Panc1 (cell line): ENCODE data around the gene RPRD1B. TPM values are rescaled to one million over a fixed set of nuclear protein-coding genes. Genes with fewer than 3 reads are reported as not detected.
"Not testable (repeated sequence)": the region's sequence is repeated elsewhere in the genome, so short reads cannot be mapped to it uniquely, and the experiment has no call there.

Experiments
- ATAC-seq: fragments of 200-7000 bp; cut with Tn5 transposase; 2 replicates; pipeline ENCODE4 v1.9.1; 2020; ENCODE audit warnings: mild to moderate bottlenecking, moderate library complexity
- BruUV-seq: library from RNA; stranded (reverse); fragments of 400-500 nt; replicated peaks from 2 replicates; lab custom pipeline; 2021; lab: Mats Ljungman, UMichigan
- CTCF ChIA-PET: fragments of 300-600 bp; sonication (Branson Sonifier 250); formaldehyde crosslinking; loops from one replicate; lab custom pipeline; 2022; ENCODE audit warnings: antibody characterized with exemption; lab: Charles Lee
- POLR2A ChIA-PET: fragments of 300-600 bp; sonication (Branson Sonifier 250); formaldehyde crosslinking; loops from one replicate; lab custom pipeline; 2022; ENCODE audit warnings: antibody characterized with exemption; lab: Charles Lee
- DNase-seq: peaks from one replicate; pipeline ENCODE4 v3.0.0-alpha.2; 2010; ENCODE audit warnings: low read depth, low spot score
- H3K27ac ChIP-seq: 2 replicates; pipeline ENCODE4 v1.5.1; 2011; ENCODE audit warnings: mild to moderate bottlenecking, low read length, inconsistent platforms
- H3K27me3 ChIP-seq: fragments of 200-500 bp; sonication (Bioruptor generic); 2 replicates; pipeline ENCODE4 v1.6.0; 2014; ENCODE audit warnings: low read length, inconsistent platforms; ENCODE audit not compliant: control insufficient read depth, insufficient read depth
- H3K36me3 ChIP-seq: fragments of 200-500 bp; sonication (Bioruptor generic); 2 replicates; pipeline ENCODE4 v1.5.1; 2014; ENCODE audit warnings: inconsistent platforms, mild to moderate bottlenecking, low read length, moderate library complexity; ENCODE audit not compliant: control insufficient read depth, insufficient read depth
- H3K4me1 ChIP-seq: 2 replicates; pipeline ENCODE4 v1.5.1; 2011; ENCODE audit warnings: inconsistent platforms, mild to moderate bottlenecking, low read length, moderate library complexity; ENCODE audit not compliant: control insufficient read depth, insufficient read depth
- H3K4me3 ChIP-seq, 2 experiments: 2 replicates each; pipeline ENCODE4 v1.5.1; 2011 to 2012; ENCODE audit warnings: low read depth in 2 of 2, low read length in 2 of 2, mild to moderate bottlenecking in 2 of 2, inconsistent platforms in 1 of 2, moderate library complexity in 1 of 2
- H3K9me3 ChIP-seq: fragments of 200-500 bp; sonication (Bioruptor generic); 2 replicates; pipeline ENCODE4 v1.5.1; 2014; ENCODE audit warnings: low read depth, mild to moderate bottlenecking, inconsistent platforms, low read length, moderate library complexity; ENCODE audit not compliant: control insufficient read depth, insufficient read depth
- CTCF ChIP-seq: fragments of 450-650 bp; IDR thresholded peaks from 2 replicates; pipeline ENCODE4 v1.5.1; 2017; ENCODE audit warnings: mild to moderate bottlenecking
- POLR2AphosphoS5 ChIP-seq: IDR thresholded peaks from 2 replicates; pipeline ENCODE4 v1.6.1; 2012; ENCODE audit warnings: mild to moderate bottlenecking, low read depth, low read length, moderate library complexity
- REST ChIP-seq, 2 experiments: IDR thresholded peaks; 2 replicates each; pipeline ENCODE4 v1.6.1; 2011 to 2012; ENCODE audit warnings: low read depth in 2 of 2, control low read depth in 1 of 2, low read length in 1 of 2, mild to moderate bottlenecking in 1 of 2, moderate library complexity in 1 of 2; ENCODE audit not compliant: insufficient read depth in 1 of 2
- SIN3A ChIP-seq: IDR thresholded peaks from 2 replicates; pipeline ENCODE4 v1.6.1; 2012; ENCODE audit warnings: low read depth, mild to moderate bottlenecking, low read length, moderate library complexity, borderline replicate concordance; ENCODE audit not compliant: insufficient read depth
- TCF7L2 ChIP-seq: IDR thresholded peaks from 2 replicates; pipeline ENCODE4 v1.6.1; 2011; ENCODE audit warnings: mild to moderate bottlenecking, low read depth, low read length, inconsistent platforms
- in situ Hi-C: cut with HindIII; loops from 2 replicates; pipeline ENCODE4 v1.10.0; 2016; ENCODE audit warnings: low sequenced_read_pairs, low pct_unique_long_range_greater_than_20kb
- intact Hi-C: fragments of 100-400 bp; cut with micrococcal nuclease; formaldehyde crosslinking; loops from one replicate; pipeline ENCODE4 v1.10.0; 2022; ENCODE audit not compliant: unreplicated experiment
- total RNA-seq: library from RNA; stranded (reverse); gene quantifications from one replicate; pipeline ENCODE4 v1.2.1, GENCODE V29; 2021; ENCODE audit not compliant: unreplicated experiment

Gene RPRD1B
- total RNA-seq, 1 experiment from 2014 or later: 33.6 TPM

- Histone ChIP-seq H3K27me3 (no peaks in the 10 kb centered on the region), H3K4me1 (peaks cover 9% of the 10 kb centered on the region), H3K9me3 (peaks cover 2% of the 10 kb centered on the region; the same call in 1 of the 2 replicates), H3K27ac (no peak overlapping the region), H3K36me3 (no peaks in the 10 kb centered on the region), H3K4me3 (no peak overlapping the region)
- DNase-seq (no peak), ATAC-seq (no peak)
- TF ChIP-seq SIN3A (no peak), TCF7L2 (no peak), POLR2AphosphoS5 (no peak), CTCF (no peak), REST (IDR thresholded peaks at IDR 0.05; ENCODE audit: insufficient read depth in 1 of 2, low read depth in 2 of 2, low read length in 1 of 2) (no peak)
- intact Hi-C loops: no loop called here
- POLR2A ChIA-PET: interaction anchor here (0.7 kb wide), 1 partner anchor 21 kb away, joined by 7 read pairs; no protein-coding TSS in a partner anchor
- in situ Hi-C loops: no loop called here
- CTCF ChIA-PET: no interaction called here
- no TSS peak for BruUV-seq
These were observed 70.7 kb downstream of the RPRD1B start for GRCh38 chr20:38104285-38104684.

DNA sequence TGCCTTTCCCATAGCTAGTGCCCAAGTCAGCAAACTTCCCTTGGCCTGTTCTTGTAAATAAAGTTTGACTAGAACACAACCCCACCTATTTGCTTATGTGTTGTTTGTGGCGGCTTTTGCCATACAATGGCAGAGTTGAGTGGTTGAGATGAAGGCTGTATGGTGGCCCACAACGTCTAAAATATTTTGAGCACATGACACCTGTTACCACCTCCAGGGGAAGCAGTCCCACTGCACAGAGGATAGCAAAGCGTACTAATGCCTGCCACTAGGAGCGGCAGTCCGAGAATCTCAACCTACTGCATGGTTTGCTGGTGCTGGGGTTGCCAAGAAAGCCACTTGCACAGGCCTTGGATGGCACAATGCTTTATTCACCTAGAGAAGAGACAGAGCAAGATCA, 72.9 kb downstream of the RPRD1B start:
- intact Hi-C loops (no loop called here), in situ Hi-C loops (no loop called here)
- Histone ChIP-seq H3K9me3 (no peaks in the 10 kb centered on the region), H3K36me3 (no peaks in the 10 kb centered on the region), H3K4me3 (no peak overlapping the region), H3K27ac (peak overlapping the region; percentile 5; the same call in 1 of the 2 replicates), H3K27me3 (no peaks in the 10 kb centered on the region), H3K4me1 (peaks cover 31% of the 10 kb centered on the region)
- CTCF ChIA-PET: no interaction called here
- DNase-seq (no peak), ATAC-seq (no peak)
- POLR2A ChIA-PET: no interaction called here
- TF ChIP-seq POLR2AphosphoS5: no peak
- TF ChIP-seq TCF7L2: no peak
- no peak for TF ChIP-seq SIN3A
- no peak for TF ChIP-seq REST (IDR thresholded peaks at IDR 0.05; ENCODE audit: insufficient read depth in 1 of 2, low read depth in 2 of 2, low read length in 1 of 2)
- TF ChIP-seq CTCF: no peak
- no TSS peak for BruUV-seq

GRCh38 chr20:38107386-38107785, 73.8 kb downstream of the RPRD1B start:
- H3K27ac ChIP-seq, in situ Hi-C loops, ATAC-seq, H3K4me3 ChIP-seq, intact Hi-C loops, POLR2A ChIA-PET, H3K9me3 ChIP-seq, H3K36me3 ChIP-seq, DNase-seq, BruUV-seq, CTCF ChIA-PET, H3K27me3 ChIP-seq: not testable (repeated sequence)
- peaks cover 33% of the 10 kb centered on the region for H3K4me1 ChIP-seq

DNA sequence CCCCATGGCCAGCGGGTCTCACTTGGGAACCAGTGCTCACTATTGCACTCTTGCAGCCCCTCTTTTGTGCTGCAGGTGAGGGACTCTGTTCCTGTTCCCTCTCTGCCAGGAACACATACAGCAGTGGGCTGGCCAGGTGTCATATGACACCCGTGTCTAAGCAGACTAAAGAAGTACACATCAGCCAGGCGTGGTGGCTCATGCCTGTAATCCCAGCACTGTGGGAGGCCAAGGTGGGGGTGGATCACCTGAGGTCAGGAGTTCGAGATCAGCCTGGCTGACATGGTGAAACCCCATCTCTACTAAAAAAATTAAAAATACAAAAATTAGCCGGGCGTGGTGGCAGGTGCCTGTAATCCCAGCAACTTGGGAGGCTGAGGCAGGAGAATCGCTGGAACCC, 74.4 kb downstream of the RPRD1B start:
- DNase-seq, ATAC-seq, in situ Hi-C loops, H3K4me3 ChIP-seq, CTCF ChIA-PET, H3K9me3 ChIP-seq, BruUV-seq, intact Hi-C loops, POLR2A ChIA-PET, H3K36me3 ChIP-seq, H3K27ac ChIP-seq, H3K27me3 ChIP-seq: not testable (repeated sequence)
- peaks cover 33% of the 10 kb centered on the region for H3K4me1 ChIP-seq
